Neural progenitor cell (in vitro differentiated cells): ENCODE measurements around the gene ATP5F1C. TPM values are rescaled to one million over a fixed set of nuclear protein-coding genes. Genes with fewer than 3 reads are reported as not detected.

Source experiments
- DNase-seq: peaks from one replicate; pipeline ENCODE4 v3.0.0-alpha.2; 2016; ENCODE audit warnings: low spot score
- H2AFZ ChIP-seq: fragments of 200-600 bp; sonication (generic); replicated peaks from 2 replicates; pipeline ENCODE4 v1.6.1; 2016; ENCODE audit warnings: antibody characterized with exemption
- H3F3A ChIP-seq: fragments of 200-600 bp; sonication (generic); 2 replicates; pipeline ENCODE4 v1.6.1; 2016; ENCODE audit warnings: antibody characterized with exemption, low read depth
- H3K27ac ChIP-seq: fragments of 200-600 bp; sonication (generic); 2 replicates; pipeline ENCODE4 v1.5.1; 2016; ENCODE audit warnings: mild to moderate bottlenecking
- H3K27me3 ChIP-seq: fragments of 200-600 bp; sonication (generic); 2 replicates; pipeline ENCODE4 v1.6.1; 2016; ENCODE audit warnings: mild to moderate bottlenecking, moderate library complexity
- H3K36me3 ChIP-seq: fragments of 200-600 bp; sonication (generic); 2 replicates; pipeline ENCODE4 v1.5.1; 2016
- H3K4me1 ChIP-seq: fragments of 200-600 bp; sonication (generic); 2 replicates; pipeline ENCODE4 v1.6.1; 2016; ENCODE audit warnings: mixed run types
- H3K4me2 ChIP-seq: fragments of 200-600 bp; sonication (generic); 2 replicates; pipeline ENCODE4 v1.6.1; 2016
- H3K4me3 ChIP-seq: fragments of 200-600 bp; sonication (generic); 2 replicates; pipeline ENCODE4 v1.5.1; 2016
- H3K79me2 ChIP-seq: fragments of 200-600 bp; sonication (generic); 2 replicates; pipeline ENCODE4 v1.6.1; 2016; ENCODE audit warnings: low read depth
- H3K9ac ChIP-seq: fragments of 200-600 bp; sonication (generic); 2 replicates; pipeline ENCODE4 v1.6.1; 2016
- H3K9me3 ChIP-seq: fragments of 200-600 bp; sonication (generic); 2 replicates; pipeline ENCODE4 v1.5.1; 2016; ENCODE audit warnings: low read depth
- H4K20me1 ChIP-seq: fragments of 200-600 bp; sonication (generic); 2 replicates; pipeline ENCODE4 v1.6.1; 2016; ENCODE audit warnings: low read depth
- H3K27ac Mint-ChIP-seq: 3 replicates; pipeline ENCODE4 v1.8.0; 2021; ENCODE audit warnings: mixed read lengths
- H3K27me3 Mint-ChIP-seq: 2 replicates; pipeline ENCODE4 v1.8.0; 2022; ENCODE audit warnings: low read depth, mild to moderate bottlenecking, inconsistent platforms, moderate library complexity, mixed read lengths; ENCODE audit not compliant: insufficient read depth
- H3K36me3 Mint-ChIP-seq: 3 replicates; pipeline ENCODE4 v1.8.0; 2021; ENCODE audit warnings: mixed read lengths
- H3K4me1 Mint-ChIP-seq: 3 replicates; pipeline ENCODE4 v1.8.0; 2021; ENCODE audit warnings: mixed read lengths
- H3K4me3 Mint-ChIP-seq: 3 replicates; pipeline ENCODE4 v1.8.0; 2021; ENCODE audit warnings: mild to moderate bottlenecking, moderate library complexity, mixed read lengths
- H3K9me3 Mint-ChIP-seq: 3 replicates; pipeline ENCODE4 v1.8.0; 2020; ENCODE audit warnings: mixed read lengths
- CTCF ChIP-seq: fragments of 200-600 bp; sonication (generic); IDR thresholded peaks from 2 replicates; pipeline ENCODE4 v1.5.1; 2017; ENCODE audit warnings: antibody characterized with exemption, mild to moderate bottlenecking
- EZH2 ChIP-seq: fragments of 200-600 bp; sonication (generic); IDR thresholded peaks from 2 replicates; pipeline ENCODE4 v1.6.1; 2017; ENCODE audit warnings: antibody characterized with exemption, mild to moderate bottlenecking, moderate library complexity
- EZH2phosphoT487 ChIP-seq: fragments of 200-600 bp; sonication (generic); IDR thresholded peaks from 2 replicates; pipeline ENCODE4 v1.6.1; 2017; ENCODE audit warnings: antibody characterized with exemption
- total RNA-seq: library from RNA; depleted of rRNA; stranded (reverse); fragments of >200 nt; gene quantifications from 2 replicates; pipeline ENCODE4 v1.2.3, GENCODE V29; 2015; ENCODE audit warnings: low replicate concordance

ATP5F1C gene
- total RNA-seq, 1 donor from 2014 or later = 466 TPM

- H2AFZ ChIP-seq = no peak overlapping the region
- no peak for TF ChIP-seq EZH2phosphoT487
- no peak for TF ChIP-seq EZH2
- no peak for TF ChIP-seq CTCF
- H3K4me3 Mint-ChIP-seq = no peak overlapping the region
- H3K4me2 ChIP-seq = no peak overlapping the region
- peaks cover 28% of the 10 kb centered on the region for H3K9me3 Mint-ChIP-seq
- no peaks in the 10 kb centered on the region for H3K27me3 ChIP-seq
- no peak overlapping the region for H3K9ac ChIP-seq
- H4K20me1 ChIP-seq = no peaks in the 10 kb centered on the region
- H3K79me2 ChIP-seq = peaks cover 40% of the 10 kb centered on the region
- H3F3A ChIP-seq = peaks cover 11% of the 10 kb centered on the region
- H3K27ac Mint-ChIP-seq = no peak overlapping the region
- peaks cover 5% of the 10 kb centered on the region for H3K36me3 ChIP-seq
- H3K27ac ChIP-seq = no peak overlapping the region
- H3K4me3 ChIP-seq = no peak overlapping the region
- H3K4me1 Mint-ChIP-seq = peaks cover 5% of the 10 kb centered on the region
- no peak for DNase-seq
- peaks cover 10% of the 10 kb centered on the region for H3K4me1 ChIP-seq
- peaks cover 4% of the 10 kb centered on the region for H3K27me3 Mint-ChIP-seq
- H3K36me3 Mint-ChIP-seq = peaks cover 7% of the 10 kb centered on the region
- H3K9me3 ChIP-seq = peaks cover 6% of the 10 kb centered on the region
These were observed 68.7 kb downstream of the ATP5F1C start for GRCh38 chr10:7856678-7857077.

DNA sequence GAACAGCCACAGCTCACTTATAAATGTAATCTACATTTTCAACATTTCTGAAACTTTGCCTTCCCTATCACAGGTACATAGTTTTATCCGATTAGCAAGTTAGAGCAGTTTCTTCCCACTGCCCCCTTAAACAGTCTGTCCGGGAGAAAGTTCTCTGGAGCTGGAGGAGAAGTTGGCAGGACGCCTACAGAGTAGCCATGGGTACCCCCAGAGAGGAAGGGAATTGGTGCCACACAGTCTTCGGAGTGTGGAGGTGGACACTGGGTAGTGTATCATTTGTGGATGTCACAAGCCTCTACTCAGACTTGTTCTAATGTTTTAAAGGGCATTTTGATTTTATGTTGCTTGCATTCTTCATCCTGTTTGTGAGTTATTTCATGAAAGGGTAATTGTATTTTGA is 69.3 kb downstream of the ATP5F1C start:
- Histone ChIP-seq H3F3A (peaks cover 11% of the 10 kb centered on the region), H3K79me2 (peaks cover 43% of the 10 kb centered on the region), H3K9me3 (peaks cover 12% of the 10 kb centered on the region), H3K27me3 (no peaks in the 10 kb centered on the region), H3K4me1 (peaks cover 10% of the 10 kb centered on the region), H3K9ac (no peak overlapping the region), H3K4me3 (no peak overlapping the region), H3K27ac (no peak overlapping the region), H4K20me1 (no peaks in the 10 kb centered on the region), H3K36me3 (peaks cover 11% of the 10 kb centered on the region), H3K4me2 (no peak overlapping the region), H2AFZ (no peak overlapping the region)
- H3K36me3 Mint-ChIP-seq = peaks cover 10% of the 10 kb centered on the region
- no peak overlapping the region for H3K27ac Mint-ChIP-seq
- no peak for TF ChIP-seq EZH2phosphoT487
- H3K4me3 Mint-ChIP-seq = no peak overlapping the region
- H3K4me1 Mint-ChIP-seq = peaks cover 5% of the 10 kb centered on the region
- peaks cover 4% of the 10 kb centered on the region for H3K27me3 Mint-ChIP-seq
- no peak for DNase-seq
- peaks cover 33% of the 10 kb centered on the region for H3K9me3 Mint-ChIP-seq

Other genes starting within 250 kb of the ATP5F1C start
- gene ITIH5, start 121.2 kb upstream of the ATP5F1C start, total RNA-seq = 0.84 and 1.1 TPM in 2 replicates
- gene ITIH2, start 84.9 kb upstream of the ATP5F1C start, total RNA-seq = not detected in 2 replicates
- gene KIN, start 184 bp upstream of the ATP5F1C start, total RNA-seq = 9.1 and 23.6 TPM in 2 replicates
- 3.4 and 4.6 TPM in 2 replicates for gene TAF3, start 30.3 kb downstream of the ATP5F1C start, total RNA-seq